Esophagus muscularis mucosa (tissue), 4 donors: ENCODE measurements around the gene ART4. TPM values are rescaled to one million over a fixed set of nuclear protein-coding genes. Genes with fewer than 3 reads are reported as not detected.

Source experiments
- DNase-seq: peaks from one replicate; pipeline ENCODE4 v3.0.0-alpha.2; 2017; ENCODE audit errors: extremely low spot score
- H3K27ac ChIP-seq, 4 donors: fragments of 200-600 bp; sonication (generic); replicated peaks in 1 of 4; 1 replicate in 3 of 4; 2 replicates in 1 of 4; pipeline ENCODE4 v1.5.1; 2016 to 2019; ENCODE audit warnings: mild to moderate bottlenecking in 1 of 4
- H3K27me3 ChIP-seq, 4 donors: fragments of 200-600 bp; sonication (generic); one replicate each; pipeline versions ENCODE4 v1.5.1 to v1.6.0; 2016 to 2019
- H3K36me3 ChIP-seq, 4 donors: fragments of 200-600 bp; sonication (generic); one replicate each; pipeline ENCODE4 v1.5.1; 2016 to 2019
- H3K4me1 ChIP-seq, 4 donors: fragments of 200-600 bp; sonication (generic); one replicate each; pipeline ENCODE4 v1.5.1; 2016 to 2019
- H3K4me3 ChIP-seq, 4 donors: fragments of 200-600 bp; sonication (generic); 1 replicate in 2 of 4; 2 replicates in 2 of 4; pipeline ENCODE4 v1.5.1; 2016 to 2019; ENCODE audit warnings: mild to moderate bottlenecking in 4 of 4, moderate library complexity in 1 of 4
- H3K9me3 ChIP-seq, 4 donors: fragments of 200-600 bp; sonication (generic); 1 replicate in 3 of 4; 2 replicates in 1 of 4; pipeline ENCODE4 v1.5.1; 2016 to 2019
- EP300 ChIP-seq: sonication (generic); formaldehyde crosslinking; IDR thresholded peaks from one replicate; pipeline ENCODE4 v1.6.1; 2017; ENCODE audit warnings: antibody characterized with exemption
- POLR2A ChIP-seq: fragments of 450-650 bp; IDR thresholded peaks from one replicate; pipeline ENCODE4 v1.6.1; 2017; ENCODE audit warnings: antibody characterized with exemption, moderate library complexity, mild to moderate bottlenecking, low read depth
- POLR2AphosphoS5 ChIP-seq, 2 donors: sonication (generic); formaldehyde crosslinking; IDR thresholded peaks; one replicate each; pipeline ENCODE4 v1.6.1; 2017; ENCODE audit warnings: antibody characterized with exemption in 2 of 2
- WGBS: methylation state at CpG from one replicate; pipeline ENCODE4 v1.1.5; 2018; 5-methylcytosine and 5-hydroxymethylcytosine counted together
- intact Hi-C: fragments of 100-400 bp; cut with DNase I; formaldehyde crosslinking; loops from one replicate; pipeline ENCODE4 v1.15.1; 2023
- total RNA-seq, 4 donors: library from RNA; depleted of rRNA; stranded (reverse); fragments of >200 nt; gene quantifications; one replicate each; pipeline versions ENCODE4 v1.1.0 to v1.2.1, GENCODE V29; 2016
- TF ChIP-seq, protein P1 (sequence below), 3 experiments: fragments of 200-600 bp in 2 of 3; fragments of 450-650 bp in 1 of 3; sonication (generic) in 2 of 3; IDR thresholded peaks; one replicate each; pipeline ENCODE4 v1.5.1; 2017 to 2019; ENCODE audit warnings: antibody characterized with exemption in 3 of 3, mild to moderate bottlenecking in 2 of 3, moderate library complexity in 1 of 3

Gene ART4
- total RNA-seq, 4 donors from 2014 or later, result 0.83 to 2.7 (median 1.9) TPM

DNA sequence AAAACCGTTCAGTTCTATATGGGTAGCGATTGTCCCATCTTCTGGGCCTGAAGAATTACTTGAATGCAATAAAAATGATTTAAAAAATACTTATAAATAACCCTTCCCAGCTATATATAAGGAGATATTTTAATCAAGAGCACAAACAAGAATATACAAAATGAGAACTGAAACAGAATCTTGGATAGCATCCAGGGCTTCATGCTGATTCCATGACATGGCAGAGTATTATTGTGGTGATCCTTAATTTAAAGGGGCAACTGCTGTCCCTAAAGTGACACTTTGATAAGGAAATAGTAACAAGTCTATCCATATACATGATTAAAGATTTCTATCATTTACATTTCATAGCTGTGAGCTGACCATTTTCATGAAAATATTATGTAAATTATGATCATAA lies 58.9 kb downstream of the ART4 start:
- H3K9me3 ChIP-seq, result no peaks in the 10 kb centered on the region
- TF ChIP-seq POLR2A (no peak), POLR2AphosphoS5 (IDR thresholded peaks at IDR 0.05) (no peak), EP300 (no peak)
- TF ChIP-seq, protein P1, sequence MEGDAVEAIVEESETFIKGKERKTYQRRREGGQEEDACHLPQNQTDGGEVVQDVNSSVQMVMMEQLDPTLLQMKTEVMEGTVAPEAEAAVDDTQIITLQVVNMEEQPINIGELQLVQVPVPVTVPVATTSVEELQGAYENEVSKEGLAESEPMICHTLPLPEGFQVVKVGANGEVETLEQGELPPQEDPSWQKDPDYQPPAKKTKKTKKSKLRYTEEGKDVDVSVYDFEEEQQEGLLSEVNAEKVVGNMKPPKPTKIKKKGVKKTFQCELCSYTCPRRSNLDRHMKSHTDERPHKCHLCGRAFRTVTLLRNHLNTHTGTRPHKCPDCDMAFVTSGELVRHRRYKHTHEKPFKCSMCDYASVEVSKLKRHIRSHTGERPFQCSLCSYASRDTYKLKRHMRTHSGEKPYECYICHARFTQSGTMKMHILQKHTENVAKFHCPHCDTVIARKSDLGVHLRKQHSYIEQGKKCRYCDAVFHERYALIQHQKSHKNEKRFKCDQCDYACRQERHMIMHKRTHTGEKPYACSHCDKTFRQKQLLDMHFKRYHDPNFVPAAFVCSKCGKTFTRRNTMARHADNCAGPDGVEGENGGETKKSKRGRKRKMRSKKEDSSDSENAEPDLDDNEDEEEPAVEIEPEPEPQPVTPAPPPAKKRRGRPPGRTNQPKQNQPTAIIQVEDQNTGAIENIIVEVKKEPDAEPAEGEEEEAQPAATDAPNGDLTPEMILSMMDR (IDR thresholded peaks at IDR 0.05), result no peak
- H3K4me1 ChIP-seq, result no peaks in the 10 kb centered on the region
- H3K27ac ChIP-seq, result no peak overlapping the region
- intact Hi-C loops, result no loop called here
- no peak for DNase-seq
- 98% methylated on average over 2 of the region's 2 CpGs for WGBS
- H3K36me3 ChIP-seq, result peaks cover 25 to 53% (median 43%) of the 10 kb centered on the region in 4 donors
- no peak overlapping the region for H3K4me3 ChIP-seq
- no peaks in the 10 kb centered on the region for H3K27me3 ChIP-seq

DNA sequence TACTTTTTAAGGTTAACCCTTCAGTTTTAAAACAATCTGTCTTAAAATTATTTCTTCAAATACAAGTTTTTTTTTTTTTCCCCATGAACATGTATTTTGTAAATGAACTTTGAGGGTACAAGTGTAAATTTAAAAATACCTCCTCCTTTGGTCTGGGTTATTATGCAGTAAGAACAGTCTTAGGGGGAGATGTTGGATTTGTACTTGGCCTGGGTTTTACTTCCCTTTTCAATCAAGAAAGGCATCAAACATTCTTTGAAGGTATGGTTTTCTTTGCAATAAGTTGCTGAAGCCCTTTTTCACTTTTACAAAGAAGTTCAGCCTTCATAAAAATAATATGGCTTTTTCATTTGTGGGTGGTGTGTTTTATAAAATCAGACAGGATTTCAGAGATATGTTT lies 60.6 kb downstream of the ART4 start:
- no peaks in the 10 kb centered on the region for H3K27me3 ChIP-seq
- no peak for DNase-seq
- H3K4me1 ChIP-seq, result no peaks in the 10 kb centered on the region
- H3K9me3 ChIP-seq, result no peaks in the 10 kb centered on the region
- no peak overlapping the region for H3K4me3 ChIP-seq
- H3K36me3 ChIP-seq, result peaks cover 13 to 36% (median 25%) of the 10 kb centered on the region in 4 donors
- TF ChIP-seq, protein P1 (IDR thresholded peaks at IDR 0.05), result no peak
- TF ChIP-seq POLR2AphosphoS5 (IDR thresholded peaks at IDR 0.05), result no peak
- no peak for TF ChIP-seq EP300
- no peak for TF ChIP-seq POLR2A
- intact Hi-C loops, result no loop called here
- H3K27ac ChIP-seq, result no peak overlapping the region

DNA sequence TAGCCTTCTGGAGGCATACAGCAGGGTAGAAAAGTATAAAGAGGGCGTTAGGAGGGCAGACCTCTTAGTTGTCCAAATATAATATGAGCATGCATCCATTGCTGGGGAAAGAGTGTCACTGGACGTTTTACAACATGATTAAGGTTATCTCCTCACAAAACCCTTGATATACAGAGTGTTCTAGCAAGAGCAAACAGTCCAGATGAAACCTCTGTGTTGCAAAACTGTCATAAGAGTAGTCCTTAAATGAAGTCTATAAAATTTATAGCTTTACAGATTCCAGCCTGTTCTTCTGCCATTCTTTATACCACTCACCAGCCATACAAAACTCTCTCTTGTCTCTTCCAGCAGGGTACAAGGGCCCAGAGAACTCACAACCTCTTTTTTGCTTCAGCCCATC lies 61.8 kb downstream of the ART4 start:
- 90% methylated on average over 2 of the region's 2 CpGs for WGBS
- Histone ChIP-seq H3K27ac (no peak overlapping the region), H3K9me3 (no peaks in the 10 kb centered on the region), H3K4me3 (no peak overlapping the region), H3K4me1 (peaks cover 0 to 4% (median 0%) of the 10 kb centered on the region in 4 donors), H3K27me3 (no peaks in the 10 kb centered on the region), H3K36me3 (peaks cover 1 to 24% (median 14%) of the 10 kb centered on the region in 4 donors)
- intact Hi-C loops, result no loop called here
- DNase-seq, result no peak
- no peak for TF ChIP-seq POLR2AphosphoS5 (IDR thresholded peaks at IDR 0.05)
- no peak for TF ChIP-seq EP300
- no peak for TF ChIP-seq POLR2A
- TF ChIP-seq, protein P1 (IDR thresholded peaks at IDR 0.05), result no peak

DNA sequence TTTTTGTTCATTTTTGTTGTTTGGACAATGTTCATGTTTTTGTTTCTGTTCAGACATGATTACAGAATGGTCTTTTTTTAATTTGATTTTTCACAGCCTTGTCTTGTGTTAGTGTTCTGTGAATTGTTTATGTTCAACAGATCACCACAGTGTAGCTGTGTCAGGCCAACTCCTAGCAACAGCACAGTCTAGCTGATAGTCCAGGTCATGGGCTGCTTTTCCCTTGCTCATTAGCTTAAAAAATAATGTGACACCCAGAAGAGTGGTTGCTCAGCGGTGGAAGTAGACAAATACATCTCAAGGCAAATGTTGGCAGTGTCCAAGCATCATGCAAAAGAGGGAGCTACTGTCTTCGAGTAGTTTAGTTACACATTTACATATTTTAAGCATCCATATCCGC lies 62.5 kb downstream of the ART4 start:
- TF ChIP-seq, protein P1 (IDR thresholded peaks at IDR 0.05), result no peak
- no peak for TF ChIP-seq EP300
- TF ChIP-seq POLR2A, result no peak
- TF ChIP-seq POLR2AphosphoS5 (IDR thresholded peaks at IDR 0.05), result no peak
- no peaks in the 10 kb centered on the region for H3K9me3 ChIP-seq
- intact Hi-C loops, result no loop called here
- H3K27me3 ChIP-seq, result no peaks in the 10 kb centered on the region
- 89% methylated on average over 3 of the region's 3 CpGs for WGBS
- peaks cover 0 to 17% (median 10%) of the 10 kb centered on the region in 4 donors for H3K36me3 ChIP-seq
- no peak for DNase-seq
- no peak overlapping the region for H3K27ac ChIP-seq
- peaks cover 2 to 11% (median 6%) of the 10 kb centered on the region in 4 donors for H3K4me1 ChIP-seq
- H3K4me3 ChIP-seq, result no peak overlapping the region

DNA sequence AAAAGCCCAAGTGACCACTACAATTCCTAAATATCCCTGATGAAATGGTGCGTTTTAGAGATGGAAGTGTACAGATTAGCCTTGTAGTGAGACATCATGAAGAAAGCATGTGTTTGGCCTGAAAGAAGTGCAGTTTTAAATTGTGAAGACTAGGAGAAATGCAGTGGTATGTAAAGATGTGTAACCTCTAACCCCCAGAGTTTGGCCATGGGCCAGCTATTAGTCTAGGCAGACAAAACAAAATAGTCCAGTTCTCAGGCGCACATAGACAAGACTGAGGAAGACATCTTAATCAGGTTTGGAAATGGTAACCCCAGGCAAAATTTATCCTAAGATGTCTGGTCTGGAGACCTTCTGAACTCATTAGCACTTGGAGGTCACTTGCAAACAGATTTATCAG lies 63.5 kb downstream of the ART4 start:
- TF ChIP-seq POLR2A (no peak), POLR2AphosphoS5 (IDR thresholded peaks at IDR 0.05) (no peak), EP300 (no peak)
- TF ChIP-seq, protein P1 (IDR thresholded peaks at IDR 0.05), result no peak
- H3K27ac ChIP-seq, result no peak overlapping the region
- 92% methylated on average over 2 of the region's 2 CpGs for WGBS
- no peaks in the 10 kb centered on the region for H3K27me3 ChIP-seq
- intact Hi-C loops, result loop anchor here (10.0 kb wide), 1 partner anchor 415 kb away; the partner anchor contains the start of gene ATF7IP
- H3K9me3 ChIP-seq, result no peaks in the 10 kb centered on the region
- DNase-seq, result no peak
- H3K4me1 ChIP-seq, result peaks cover 4 to 19% (median 14%) of the 10 kb centered on the region in 4 donors
- H3K36me3 ChIP-seq, result peaks cover 0 to 7% (median 1%) of the 10 kb centered on the region in 4 donors
- no peak overlapping the region for H3K4me3 ChIP-seq
